HEK293 (cell line): Measurements from ENCODE around the gene CSNK2A3.

ENCODE experiments used
- GLIS2 ChIP-seq: fragments of 450-650 bp; formaldehyde crosslinking; IDR thresholded peaks from 2 replicates; pipeline ENCODE4 v1.5.1; 2016; ENCODE audit warnings: missing biosample characterization, missing genetic modification characterization
- KLF1 ChIP-seq: fragments of 450-650 bp; formaldehyde crosslinking; IDR thresholded peaks from 2 replicates; pipeline ENCODE4 v1.5.1; 2016; ENCODE audit warnings: missing biosample characterization, missing genetic modification characterization
- ZNF274 ChIP-seq, 2 experiments: fragments of 200-500 bp in 1 of 2; fragments of 450-650 bp in 1 of 2; sonication (Bioruptor generic) in 1 of 2; formaldehyde crosslinking in 1 of 2; IDR thresholded peaks; 2 replicates each; pipeline versions ENCODE4 v1.5.1 to v1.6.1; 2014 to 2016; ENCODE audit warnings: borderline replicate concordance in 1 of 2, inconsistent platforms in 1 of 2, low read length in 1 of 2, missing biosample characterization in 1 of 2, missing genetic modification characterization in 1 of 2

DNA sequence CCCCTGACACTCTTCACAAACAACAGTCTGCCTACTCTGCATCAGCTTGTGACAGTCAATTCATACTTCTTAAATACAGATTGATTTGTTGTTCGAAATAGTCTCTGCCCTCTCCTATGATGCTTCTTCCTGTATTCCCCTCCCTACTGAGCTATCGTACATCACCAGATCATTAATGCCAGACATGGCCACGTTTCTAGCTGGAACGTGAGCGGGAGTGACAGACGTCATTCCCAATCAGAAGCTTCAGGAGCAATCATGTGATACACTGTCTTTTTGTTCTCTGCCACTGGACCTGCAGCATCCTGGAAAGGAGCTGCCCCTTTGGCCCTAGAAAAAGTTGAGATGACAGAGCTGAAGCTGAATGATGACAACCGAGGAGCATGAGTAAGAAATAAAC, 48.5 kb downstream of the CSNK2A3 start:
- no peak for TF ChIP-seq KLF1 (tag by site-specific recombination)
- no peak for TF ChIP-seq ZNF274 (IDR thresholded peaks at IDR 0.05; ENCODE audit: low read length)
- no peak for TF ChIP-seq ZNF274 (tag by site-specific recombination; IDR thresholded peaks at IDR 0.05; ENCODE audit: borderline replicate concordance)
- no peak for TF ChIP-seq GLIS2 (tag by site-specific recombination)
